ENCODE measurements around the gene C2orf92.
"Not testable (repeated sequence)": the region's sequence is repeated elsewhere in the genome, so short reads cannot be mapped to it uniquely, and the experiment has no call there.

C2orf92 gene

GRCh38 chr2:97669448-97669847, at the start of gene C2orf92:
Gene C2orf92, plus strand, starts transcription at chr2:97669713. Its CDS starts 76 bp downstream, at chr2:97669789.
- DNase-seq, result no peak

GRCh38 chr2:97620492-97620891, 49.0 kb upstream of the C2orf92 start:
- not testable (repeated sequence) for DNase-seq

- not testable (repeated sequence) for DNase-seq
Measured at GRCh38 chr2:97622976-97623375, 46.5 kb upstream of the C2orf92 start.

GRCh38 chr2:97625354-97626048, 44.0 kb upstream of the C2orf92 start:
- not testable (repeated sequence) for DNase-seq

- not testable (repeated sequence) for DNase-seq
Measured at GRCh38 chr2:97626049-97626430, 43.5 kb upstream of the C2orf92 start.

- no peak for DNase-seq
Measured at GRCh38 chr2:97644023-97644717, 25.3 kb upstream of the C2orf92 start.

- DNase-seq, result no peak
Measured at GRCh38 chr2:97645112-97645694, 24.3 kb upstream of the C2orf92 start.

GRCh38 chr2:97645695-97646629, 23.6 kb upstream of the C2orf92 start, which contains the start of gene COX5B:
Gene COX5B, plus strand, starts transcription at chr2:97646062. Its CDS starts 25 bp downstream, at chr2:97646087.
- peak; percentile 99 for DNase-seq

GRCh38 chr2:97646977-97647376, 22.5 kb upstream of the C2orf92 start:
- DNase-seq, result no peak

- no peak for DNase-seq
Measured at GRCh38 chr2:97651114-97651513, 18.4 kb upstream of the C2orf92 start.

- DNase-seq, result no peak
Measured at GRCh38 chr2:97653473-97653872, 16.0 kb upstream of the C2orf92 start.

- DNase-seq, result no peak
Measured at GRCh38 chr2:97653874-97654273, 15.6 kb upstream of the C2orf92 start.

GRCh38 chr2:97654309-97654708, 15.2 kb upstream of the C2orf92 start:
- no peak for DNase-seq

GRCh38 chr2:97654791-97655190, 14.7 kb upstream of the C2orf92 start:
- DNase-seq, result no peak

GRCh38 chr2:97656129-97656755, 13.3 kb upstream of the C2orf92 start:
- no peak for DNase-seq

- DNase-seq, result no peak
Measured at GRCh38 chr2:97656905-97657587, 12.5 kb upstream of the C2orf92 start.

GRCh38 chr2:97657986-97658690, 11.4 kb upstream of the C2orf92 start:
- no peak for DNase-seq

- no peak for DNase-seq
Measured at GRCh38 chr2:97658691-97659157, 10.8 kb upstream of the C2orf92 start.

- DNase-seq, result no peak
Measured at GRCh38 chr2:97659256-97660043, 10.1 kb upstream of the C2orf92 start.
